Endothelial cell of umbilical vein (primary cell): ENCODE measurements around the gene TRIM62.

Experiments
- EZH2 ChIP-seq: IDR thresholded peaks from 2 replicates; pipeline ENCODE4 v1.6.1; 2012; ENCODE audit warnings: borderline replicate concordance, low read depth, mild to moderate bottlenecking, moderate library complexity, low read length, inconsistent platforms; ENCODE audit not compliant: severe bottlenecking
- FOS ChIP-seq: IDR thresholded peaks from 2 replicates; pipeline ENCODE4 v1.6.1; 2011; ENCODE audit warnings: mild to moderate bottlenecking, low read length, moderate library complexity, borderline replicate concordance; ENCODE audit not compliant: insufficient read depth
- GATA2 ChIP-seq: IDR thresholded peaks from 2 replicates; pipeline ENCODE4 v1.7.0; 2011; ENCODE audit warnings: low read depth, mild to moderate bottlenecking, moderate library complexity, mixed read lengths, low read length; ENCODE audit not compliant: insufficient read length, insufficient read depth
- JUN ChIP-seq: IDR thresholded peaks from 2 replicates; pipeline ENCODE4 v1.6.1; 2011; ENCODE audit warnings: borderline replicate concordance, low read depth; ENCODE audit not compliant: insufficient read length, insufficient read depth
- MYC ChIP-seq: IDR thresholded peaks from one replicate; pipeline ENCODE4 v1.6.1; 2011; ENCODE audit warnings: mild to moderate bottlenecking, low read depth, low read length
- POLR2A ChIP-seq: IDR thresholded peaks from 2 replicates; pipeline ENCODE4 v1.6.1; 2012; ENCODE audit warnings: low read depth, mild to moderate bottlenecking, control low read depth, low read length
- POLR2AphosphoS5 ChIP-seq: IDR thresholded peaks from 2 replicates; pipeline ENCODE4 v1.6.1; 2012; ENCODE audit warnings: low read depth, mild to moderate bottlenecking, control low read depth, low read length, moderate library complexity; ENCODE audit not compliant: insufficient read depth
- TF ChIP-seq, protein P1 (sequence below), 2 donors: IDR thresholded peaks; 1 replicate in 1 of 2; 2 replicates in 1 of 2; pipeline ENCODE4 v1.5.1; 2011; ENCODE audit warnings: low read length in 2 of 2, mild to moderate bottlenecking in 2 of 2, moderate library complexity in 2 of 2, control low read depth in 1 of 2, inconsistent platforms in 1 of 2, low read depth in 1 of 2; ENCODE audit not compliant: insufficient read depth in 1 of 2; ENCODE audit errors: extremely low read depth in 1 of 2
- TF ChIP-seq, protein P2 (sequence below): IDR thresholded peaks from 2 replicates; pipeline ENCODE4 v1.6.1; 2011; ENCODE audit not compliant: insufficient read depth, insufficient read length

- TF ChIP-seq, protein P1, sequence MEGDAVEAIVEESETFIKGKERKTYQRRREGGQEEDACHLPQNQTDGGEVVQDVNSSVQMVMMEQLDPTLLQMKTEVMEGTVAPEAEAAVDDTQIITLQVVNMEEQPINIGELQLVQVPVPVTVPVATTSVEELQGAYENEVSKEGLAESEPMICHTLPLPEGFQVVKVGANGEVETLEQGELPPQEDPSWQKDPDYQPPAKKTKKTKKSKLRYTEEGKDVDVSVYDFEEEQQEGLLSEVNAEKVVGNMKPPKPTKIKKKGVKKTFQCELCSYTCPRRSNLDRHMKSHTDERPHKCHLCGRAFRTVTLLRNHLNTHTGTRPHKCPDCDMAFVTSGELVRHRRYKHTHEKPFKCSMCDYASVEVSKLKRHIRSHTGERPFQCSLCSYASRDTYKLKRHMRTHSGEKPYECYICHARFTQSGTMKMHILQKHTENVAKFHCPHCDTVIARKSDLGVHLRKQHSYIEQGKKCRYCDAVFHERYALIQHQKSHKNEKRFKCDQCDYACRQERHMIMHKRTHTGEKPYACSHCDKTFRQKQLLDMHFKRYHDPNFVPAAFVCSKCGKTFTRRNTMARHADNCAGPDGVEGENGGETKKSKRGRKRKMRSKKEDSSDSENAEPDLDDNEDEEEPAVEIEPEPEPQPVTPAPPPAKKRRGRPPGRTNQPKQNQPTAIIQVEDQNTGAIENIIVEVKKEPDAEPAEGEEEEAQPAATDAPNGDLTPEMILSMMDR (IDR thresholded peaks at IDR 0.05; ENCODE audit: extremely low read depth in 1 of 2, insufficient read depth in 1 of 2, low read depth in 1 of 2, low read length in 2 of 2), result no peak
- TF ChIP-seq JUN (no peak), POLR2AphosphoS5 (no peak), EZH2 (no peak), POLR2A (no peak), MYC (no peak), FOS (no peak), GATA2 (no peak)
- TF ChIP-seq, protein P2, sequence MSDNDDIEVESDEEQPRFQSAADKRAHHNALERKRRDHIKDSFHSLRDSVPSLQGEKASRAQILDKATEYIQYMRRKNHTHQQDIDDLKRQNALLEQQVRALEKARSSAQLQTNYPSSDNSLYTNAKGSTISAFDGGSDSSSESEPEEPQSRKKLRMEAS, result no peak
Observed at GRCh38 chr1:33141216-33141615, 40.6 kb downstream of the TRIM62 start.
